HG02970 (cell line): ENCODE results near the gene ECT2.
"Not testable (repeated sequence)": the region's sequence is repeated elsewhere in the genome, so short reads cannot be mapped to it uniquely, and the experiment has no call there.

Source experiments
- ATAC-seq: cut with Tn5 transposase; IDR thresholded peaks from one replicate; pipeline ENCODE4 v1.9.1; 2021; ENCODE audit warnings: mild to moderate bottlenecking, moderate library complexity, moderate number of reproducible peaks; ENCODE audit not compliant: unreplicated experiment, low FRiP score

The ECT2 gene

DNA sequence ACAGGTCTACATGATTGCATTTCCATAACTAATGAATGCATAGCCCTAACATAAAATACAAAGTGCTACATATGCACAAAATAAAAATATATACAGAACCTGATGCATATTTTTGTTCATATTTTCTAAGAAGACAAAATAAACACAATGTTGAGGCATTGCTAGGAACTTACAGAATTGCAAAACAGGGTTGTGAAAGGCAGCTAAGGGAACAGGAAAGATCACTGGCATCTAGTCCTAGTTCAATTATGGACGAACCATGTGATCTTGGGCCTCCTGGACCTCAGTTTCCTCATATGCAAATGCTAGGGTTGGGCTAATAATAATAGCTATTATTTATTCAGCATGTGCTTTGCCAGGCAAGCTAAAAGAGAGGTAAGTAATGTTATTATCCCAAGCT is 24.1 kb upstream of the ECT2 start:
- ATAC-seq, result no peak

DNA sequence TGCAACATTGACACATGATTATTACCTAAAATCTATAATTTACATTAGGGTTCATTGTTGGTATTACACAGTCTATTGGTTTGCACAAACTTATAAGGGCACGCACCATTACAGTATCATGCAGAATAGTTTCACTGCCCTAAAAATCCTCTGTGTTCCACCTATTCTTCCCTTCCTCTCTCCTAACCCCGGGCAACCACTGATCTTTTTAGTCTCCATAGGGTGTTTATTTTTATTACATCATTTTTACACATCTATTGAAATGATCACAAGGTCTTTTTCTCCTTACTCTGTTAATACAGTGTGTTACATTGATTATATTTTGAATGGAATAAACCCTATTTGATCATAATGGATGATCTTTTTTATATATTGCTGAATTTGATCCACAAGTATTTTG is 15.5 kb upstream of the ECT2 start:
- ATAC-seq, result no peak

DNA sequence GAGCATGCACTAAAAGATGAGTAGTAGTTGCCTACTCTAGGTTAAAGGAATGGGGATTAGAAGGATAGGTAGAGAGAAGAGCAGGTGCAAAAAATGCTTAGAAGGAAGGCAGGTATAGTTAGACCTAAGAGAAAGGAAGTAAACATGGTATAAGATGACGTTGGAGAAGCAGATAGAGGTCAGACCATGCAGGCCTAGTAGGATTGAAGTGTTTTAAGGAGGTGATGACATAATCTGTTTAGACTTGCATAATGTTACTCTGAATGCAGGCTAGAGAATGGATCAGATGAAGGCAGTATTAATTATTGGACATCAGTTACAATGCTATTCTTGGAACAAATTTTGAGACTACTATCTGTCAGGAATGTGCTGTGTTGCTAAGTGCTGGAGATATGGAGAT is 11.1 kb upstream of the ECT2 start:
- ATAC-seq, result no peak

DNA sequence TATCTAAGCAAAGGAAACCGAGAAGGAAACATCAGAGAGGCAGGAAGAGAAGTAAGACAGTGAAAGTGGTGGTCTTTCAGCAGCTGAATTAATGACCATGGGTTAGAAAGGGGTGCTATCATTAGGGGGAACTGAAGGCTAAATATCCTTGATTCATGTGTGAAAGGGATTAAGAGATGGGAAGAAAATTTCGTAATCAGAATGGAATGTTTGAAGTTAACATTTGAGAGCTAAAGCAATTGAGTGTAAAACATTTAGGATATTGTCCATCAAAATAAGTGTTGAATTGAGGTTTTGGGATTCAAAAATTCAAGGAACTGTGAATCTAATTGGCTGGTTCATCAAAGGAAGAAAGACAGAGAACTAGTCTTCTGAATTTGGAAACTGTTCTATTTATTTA is 4.1 kb upstream of the ECT2 start:
- no peak for ATAC-seq

DNA sequence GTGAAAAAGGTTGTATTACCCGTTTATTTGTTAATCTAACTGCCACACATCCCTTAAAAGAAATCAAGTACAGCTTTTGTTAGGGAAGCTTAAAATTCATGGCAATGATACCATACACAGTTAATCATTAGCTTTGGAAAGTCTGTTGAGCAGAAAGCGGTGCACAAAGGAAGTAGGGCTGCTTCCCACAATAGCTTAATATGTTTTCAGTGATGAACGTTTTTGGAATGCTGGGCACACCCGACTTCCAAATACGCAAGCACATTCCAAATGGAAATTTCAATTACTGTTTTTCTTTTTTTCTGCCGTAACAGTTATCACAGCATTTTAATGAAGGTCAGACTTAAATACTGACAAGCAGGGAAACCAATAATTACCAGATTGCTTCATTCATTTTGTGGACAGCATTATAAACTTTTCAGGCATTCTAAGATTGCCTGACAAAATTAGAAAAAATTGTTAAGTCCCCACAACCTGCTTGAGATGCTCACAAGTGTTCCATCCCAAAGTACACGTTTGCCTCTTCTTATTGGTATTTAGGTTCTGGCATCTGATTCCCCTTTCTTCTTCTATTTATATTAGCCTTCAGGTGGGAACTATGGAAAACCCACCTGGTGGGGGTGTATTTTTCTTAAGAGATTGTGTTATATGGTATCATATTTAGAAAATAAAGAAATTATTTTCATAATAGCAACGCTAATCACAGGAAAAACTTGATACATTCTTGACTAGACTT is 1.1 kb upstream of the ECT2 start:
- ATAC-seq, result no peak

DNA sequence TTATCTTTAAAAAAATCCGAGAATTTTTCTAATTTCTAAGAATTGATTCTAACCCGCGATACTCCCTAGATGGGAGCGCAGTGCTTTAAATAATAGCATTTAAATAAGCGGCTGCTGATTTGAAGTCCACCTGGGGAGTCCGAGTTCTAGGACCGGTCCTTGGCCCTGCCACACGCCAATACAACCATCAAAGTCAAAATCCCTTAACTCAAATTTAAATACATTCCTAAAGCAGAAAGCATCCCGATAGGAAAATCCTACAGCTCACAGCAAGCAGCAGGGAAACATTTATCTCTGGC is 508 bp upstream of the ECT2 start:
- no peak for ATAC-seq

DNA sequence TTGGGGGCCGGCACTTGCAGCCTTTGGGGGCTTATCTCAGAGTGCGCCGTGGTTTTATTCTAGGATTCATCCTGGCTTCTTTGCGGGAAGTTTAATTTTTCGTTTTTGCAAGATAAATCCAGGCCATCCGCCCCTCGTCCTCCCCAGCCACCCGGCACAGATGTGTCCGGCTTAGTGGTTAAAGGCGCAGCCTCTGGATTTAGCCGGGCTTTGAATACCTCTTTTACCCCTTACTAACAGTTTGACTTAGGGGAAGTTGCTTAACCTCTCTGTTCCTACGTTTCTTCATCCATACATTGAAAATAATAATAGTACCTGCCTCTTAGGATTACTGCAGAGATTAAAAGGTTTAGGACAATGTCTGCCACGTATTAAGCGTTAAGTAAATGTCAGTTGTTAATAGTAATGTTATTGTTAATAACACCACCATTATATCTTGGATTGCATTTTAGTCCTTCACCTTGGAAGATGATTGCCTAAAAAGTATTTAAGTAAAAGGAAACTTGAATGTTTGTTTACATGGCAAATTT is 714 bp downstream of the ECT2 start:
- no peak for ATAC-seq

DNA sequence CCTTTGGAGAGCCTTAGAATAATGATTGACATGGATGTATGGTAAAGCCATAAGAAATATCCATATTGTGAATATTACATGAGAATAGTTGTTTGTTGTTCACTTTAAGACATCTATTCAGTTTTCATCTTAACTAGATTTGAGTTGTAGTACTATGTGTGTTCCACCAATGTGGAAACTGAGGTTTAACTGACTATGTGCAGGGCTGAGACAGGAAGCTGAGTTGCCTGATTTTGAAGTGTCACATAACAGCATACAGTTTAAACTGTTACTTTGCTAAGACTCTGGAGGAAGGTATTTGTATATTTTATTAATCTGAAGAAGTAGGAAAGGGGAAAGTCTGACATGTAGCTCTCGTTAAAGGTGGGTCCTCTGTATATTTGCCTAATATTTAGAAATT is 2.1 kb downstream of the ECT2 start:
- no peak for ATAC-seq

DNA sequence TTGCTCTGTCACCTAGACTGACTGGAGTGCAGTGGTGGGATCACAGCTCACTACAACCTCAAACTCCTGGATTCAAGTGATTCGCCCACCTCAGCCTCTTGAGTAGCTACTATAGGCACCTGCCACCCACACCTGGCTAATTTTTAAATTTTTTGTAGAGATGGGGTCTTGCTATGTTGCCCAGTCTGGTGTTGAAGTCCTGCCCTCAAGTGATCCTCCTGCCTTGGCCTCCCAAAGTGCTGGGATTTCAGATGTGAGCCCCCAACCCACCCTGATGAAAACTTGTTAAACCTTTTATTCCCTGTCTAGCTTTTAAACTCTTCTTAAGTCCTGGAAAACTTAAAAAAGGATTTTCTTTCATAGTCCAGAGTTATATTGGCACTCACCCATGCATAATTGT is 2.6 kb downstream of the ECT2 start:
- no peak for ATAC-seq

DNA sequence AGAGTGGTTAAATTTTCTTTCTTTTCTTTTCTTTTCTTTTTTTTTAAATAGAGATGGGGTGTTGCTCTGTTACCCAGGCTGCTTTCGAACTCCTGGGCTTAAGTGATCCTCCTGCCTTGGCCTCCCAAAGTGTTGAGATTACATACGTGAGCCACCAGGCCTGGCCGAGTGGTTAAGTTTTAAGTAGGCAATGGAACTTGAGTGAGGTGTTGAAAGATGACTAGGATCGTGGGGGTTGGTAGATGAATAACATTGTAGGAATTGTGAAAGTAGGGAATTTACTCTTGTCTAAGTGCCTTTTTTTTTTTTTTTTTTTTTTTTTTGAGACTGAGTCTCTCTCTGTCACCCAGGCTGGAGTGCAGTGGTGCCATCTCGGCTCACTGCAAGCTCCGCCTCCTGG is 9.9 kb downstream of the ECT2 start:
- ATAC-seq, result not testable (repeated sequence)

DNA sequence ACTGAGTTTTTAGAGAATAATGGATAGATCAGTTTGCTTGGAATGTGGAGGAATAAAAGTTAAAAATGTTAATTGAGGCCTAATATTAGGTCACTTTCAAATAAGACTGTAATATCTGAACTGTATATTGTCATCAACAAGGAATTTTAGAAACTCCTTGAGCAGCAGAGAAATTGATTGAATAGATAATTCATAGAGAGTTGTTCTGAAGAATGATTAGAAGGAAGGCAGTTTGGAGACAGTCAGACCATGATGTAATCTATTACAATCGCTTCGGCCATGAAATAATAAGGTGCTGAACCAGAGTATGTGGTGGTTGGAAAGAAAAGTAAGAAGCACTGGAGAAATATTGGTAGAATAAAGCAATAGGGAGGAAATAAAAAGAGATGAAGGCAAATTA is 15.7 kb downstream of the ECT2 start:
- no peak for ATAC-seq

DNA sequence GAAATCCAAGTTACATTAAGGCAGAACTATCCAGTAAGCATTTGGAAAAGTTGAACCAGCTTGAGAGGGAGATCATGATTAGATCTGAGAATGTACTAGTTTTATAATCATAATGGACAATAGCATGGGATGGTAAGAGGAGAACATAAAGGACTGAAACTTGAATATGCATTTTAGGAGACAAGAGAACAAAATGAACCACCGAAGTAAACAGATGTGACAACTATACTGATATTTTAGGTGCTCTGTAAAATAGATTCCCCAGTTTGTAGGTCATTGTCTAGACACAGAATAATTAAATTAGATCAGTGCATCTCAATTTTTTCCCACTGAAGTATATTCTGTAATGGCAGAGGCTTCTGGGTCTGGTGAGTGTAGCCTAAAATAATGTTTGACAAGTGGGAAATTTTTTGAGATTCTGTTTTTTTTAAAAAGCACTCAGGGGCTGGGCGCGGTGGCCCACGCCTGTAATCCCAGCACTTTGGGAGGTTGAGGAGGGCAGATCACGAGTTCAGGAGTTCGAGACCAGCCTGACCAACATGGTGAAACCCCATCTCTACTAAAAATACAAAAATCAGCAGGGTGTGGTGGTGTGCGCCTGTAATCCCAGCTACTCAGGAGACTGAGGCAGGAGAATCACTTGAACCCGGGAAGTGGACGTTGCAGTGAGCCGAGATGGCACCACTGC is 16.3 kb downstream of the ECT2 start:
- ATAC-seq, result no peak

DNA sequence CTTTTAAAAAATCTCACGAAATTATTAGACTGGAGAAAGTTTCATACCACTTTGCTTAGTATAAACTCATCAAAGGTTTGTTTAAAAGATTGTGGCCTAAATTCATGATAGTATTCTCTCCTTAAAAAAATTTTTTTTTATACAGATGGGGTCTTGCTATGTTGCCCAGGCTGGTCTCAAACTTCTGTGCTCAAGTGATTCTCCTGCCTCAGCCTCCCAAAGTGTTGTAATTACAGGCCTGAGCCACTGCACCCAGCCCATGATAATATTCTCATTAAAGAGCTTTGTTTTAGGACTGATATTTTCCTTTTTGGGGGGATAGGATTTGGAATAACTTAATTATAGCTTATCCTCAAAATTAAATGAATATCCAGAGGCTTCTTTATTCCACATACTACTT is 19.9 kb downstream of the ECT2 start:
- no peak for ATAC-seq

DNA sequence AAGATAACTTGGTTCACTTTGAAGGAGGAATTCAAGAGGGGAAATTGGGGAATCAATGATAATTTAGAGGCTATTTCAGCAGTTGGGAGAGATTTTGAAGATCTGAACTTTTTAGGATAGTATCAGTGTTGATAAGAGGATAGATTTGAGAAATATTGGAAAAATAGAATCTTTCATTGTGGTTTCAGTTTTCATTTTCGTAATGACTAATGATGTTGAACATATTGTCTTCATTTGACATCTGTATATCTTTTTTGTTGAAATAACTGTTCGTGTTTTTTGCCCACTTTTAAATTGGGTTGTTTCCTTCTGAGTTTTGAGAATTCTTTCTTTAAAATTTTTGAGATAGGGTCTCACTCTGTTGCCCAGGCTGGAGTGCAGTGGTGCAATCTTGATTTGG is 21.1 kb downstream of the ECT2 start:
- no peak for ATAC-seq

DNA sequence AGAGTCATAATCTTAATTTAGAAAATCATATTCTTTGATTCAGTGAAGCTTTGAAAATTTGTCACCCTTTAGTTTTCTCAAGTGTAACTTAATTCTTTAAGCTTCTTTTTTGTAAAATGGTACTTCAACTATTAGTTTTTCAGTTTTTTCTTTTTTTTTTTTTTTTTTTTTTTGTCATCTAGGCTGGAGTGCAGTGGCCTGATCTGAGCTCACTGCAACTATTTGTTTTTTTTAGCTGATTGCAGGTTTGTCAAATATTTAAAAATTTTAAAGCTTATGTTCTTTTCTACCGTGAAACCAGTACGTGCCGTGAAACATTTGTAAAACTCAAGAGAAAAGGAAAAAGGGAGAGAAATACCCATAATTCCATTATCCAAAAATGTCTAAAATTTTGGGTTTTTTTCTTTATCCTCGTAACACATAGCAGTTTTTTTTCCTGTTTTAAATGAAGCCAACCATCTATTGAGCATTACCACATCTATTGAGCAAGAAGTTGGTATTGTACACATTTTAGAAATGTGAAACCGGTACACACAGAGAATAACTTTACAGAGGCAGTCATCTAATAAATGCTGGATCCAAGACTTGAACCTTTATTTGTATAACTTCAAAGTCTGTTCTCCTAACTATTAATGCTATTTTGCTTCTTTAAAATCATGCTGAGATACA is 25.7 kb downstream of the ECT2 start:
- no peak for ATAC-seq

DNA sequence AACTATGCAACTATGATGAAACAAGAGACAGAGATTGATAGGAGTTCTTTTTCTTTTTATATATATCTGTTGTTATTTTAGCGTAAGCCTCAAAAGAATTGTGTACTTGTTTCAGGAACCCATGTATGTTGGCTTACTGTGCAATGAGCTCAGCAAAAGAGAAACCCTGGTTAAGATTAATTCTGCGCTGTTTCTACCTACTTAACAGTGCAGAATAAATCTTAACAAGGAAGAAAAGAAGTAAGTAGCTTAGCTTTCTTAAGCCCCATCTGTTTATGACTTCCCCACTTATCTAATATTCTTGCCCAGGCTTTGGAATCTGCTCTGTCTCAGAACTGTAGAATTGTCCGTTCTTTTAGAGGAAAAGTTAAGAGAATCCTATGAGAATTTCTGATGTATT is 27.4 kb downstream of the ECT2 start:
- ATAC-seq, result no peak

DNA sequence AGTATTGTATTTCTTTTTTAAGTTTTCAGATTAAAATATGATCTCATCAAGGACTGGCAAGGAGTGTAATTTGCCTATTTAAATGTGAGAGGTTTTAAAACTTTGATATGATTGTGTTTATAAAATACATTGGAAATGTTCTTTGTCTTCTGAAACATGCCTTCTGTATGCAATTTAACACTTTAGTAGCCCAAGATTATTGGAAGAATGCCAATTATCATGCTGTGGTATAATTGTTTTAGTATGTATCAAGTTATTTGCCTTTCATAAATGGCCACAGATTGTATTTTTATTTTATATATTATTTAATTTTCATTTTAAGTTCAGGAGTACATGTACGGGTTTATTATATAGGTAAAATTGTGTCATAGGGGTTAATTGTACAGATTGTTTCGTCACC is 31.7 kb downstream of the ECT2 start:
- no peak for ATAC-seq

DNA sequence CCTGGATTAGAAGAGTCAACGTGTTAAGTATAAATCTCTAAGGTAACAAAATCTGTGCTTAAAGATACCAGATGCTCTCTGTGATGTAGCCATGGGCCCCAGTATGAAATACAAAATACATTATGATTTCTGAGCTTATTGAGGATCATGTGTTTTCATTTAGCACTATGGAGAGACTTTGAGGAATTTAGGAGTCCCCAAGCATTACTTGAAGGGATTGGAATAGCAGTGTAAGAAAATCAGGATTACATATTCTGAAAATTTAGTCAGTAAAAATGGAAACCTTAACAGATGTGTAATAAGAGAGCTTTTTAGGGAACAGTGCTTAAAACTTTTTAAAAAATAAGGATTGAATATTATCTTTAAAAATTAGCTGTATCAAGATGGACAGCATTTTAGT is 35.5 kb downstream of the ECT2 start:
- no peak for ATAC-seq

DNA sequence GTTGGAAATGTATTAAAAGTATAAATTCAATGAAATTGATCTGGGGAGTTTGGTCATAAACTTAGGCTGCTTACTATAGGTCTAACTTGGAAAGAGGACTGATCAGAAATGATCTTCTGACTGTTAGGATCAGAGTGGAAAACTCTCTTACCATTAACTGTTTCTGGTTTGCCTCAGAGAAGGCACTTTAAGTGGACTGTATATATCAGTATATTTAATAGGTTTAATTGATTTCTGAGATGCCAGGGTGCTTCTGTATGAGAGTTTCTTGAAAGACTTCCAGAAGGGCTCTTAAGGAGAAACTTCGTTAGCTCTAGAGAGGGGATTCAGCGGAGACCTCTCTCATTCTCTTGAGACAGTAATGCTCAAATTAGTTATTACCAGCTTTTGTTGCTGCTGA is 36.5 kb downstream of the ECT2 start:
- no peak for ATAC-seq

DNA sequence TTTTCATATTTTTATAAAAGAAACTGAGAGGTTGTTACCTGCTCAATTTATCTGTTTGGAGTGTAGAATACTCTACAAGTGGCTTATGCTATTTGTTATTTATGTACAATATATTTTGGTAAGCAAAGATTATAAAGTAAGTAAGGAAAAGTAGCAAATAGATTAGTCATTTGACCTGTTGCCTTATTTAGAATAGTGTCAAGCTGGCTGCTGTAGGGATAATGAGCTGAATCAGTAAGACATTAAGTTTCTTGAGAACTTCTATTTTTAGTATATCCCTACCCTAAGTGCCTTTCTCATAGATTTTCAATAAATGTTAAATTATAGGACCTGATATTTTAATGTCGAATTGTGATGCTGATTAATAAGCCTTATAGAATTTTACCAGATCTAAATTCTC is 37.2 kb downstream of the ECT2 start:
- ATAC-seq, result no peak

DNA sequence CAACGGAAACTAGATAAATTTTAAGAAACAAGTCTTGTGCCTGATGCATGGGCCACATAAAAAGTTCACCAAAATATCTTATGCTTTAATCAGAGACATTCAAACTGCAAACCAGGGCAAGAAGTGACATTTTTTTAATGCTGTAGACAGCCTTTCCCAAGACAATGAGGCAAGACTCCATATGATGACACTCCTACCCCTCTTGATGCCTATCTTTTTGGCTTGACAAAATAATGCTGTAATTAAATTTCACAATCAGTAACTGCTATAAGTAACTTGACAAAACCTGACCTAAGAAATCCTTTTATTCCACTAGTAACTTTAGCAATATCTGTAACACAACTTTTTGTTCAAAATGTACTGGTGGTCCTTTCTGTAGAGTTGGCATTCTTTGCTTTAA is 48.7 kb downstream of the ECT2 start:
- ATAC-seq, result no peak

DNA sequence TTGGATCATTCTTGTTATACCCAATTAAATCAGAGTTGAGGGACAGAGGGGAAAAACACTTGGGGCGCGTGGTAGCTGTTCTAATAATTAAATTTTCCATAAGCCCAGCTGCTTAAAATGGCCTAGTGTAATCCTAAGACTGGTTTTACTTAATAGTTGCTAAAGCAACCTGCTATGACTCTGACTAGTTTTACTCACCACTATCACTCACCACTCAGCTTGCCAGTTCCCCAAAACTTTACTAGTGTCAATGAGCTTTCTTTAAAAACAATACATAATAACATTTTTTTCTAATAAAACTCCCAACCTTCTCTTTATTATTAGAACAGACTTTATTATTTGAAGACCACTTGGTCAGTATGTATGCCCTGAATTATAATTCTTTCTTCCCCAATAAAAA is 49.6 kb downstream of the ECT2 start:
- ATAC-seq, result no peak
